ENCODE results near the gene TEKT5. TPM values are rescaled to one million over a fixed set of nuclear protein-coding genes. Genes with fewer than 3 reads are reported as not detected.
A peak's percentile ranks its signal among the peaks of the same experiment; 100 is the strongest.

The TEKT5 gene
- total RNA-seq, 1 donor from 2014 or later: not detected

- no peak for DNase-seq (ENCODE audit: low read depth)
Measured at GRCh38 chr16:10612649-10613179, 82.0 kb downstream of the TEKT5 start.

- DNase-seq (ENCODE audit: low read depth): no peak
Measured at GRCh38 chr16:10611825-10612342, 82.8 kb downstream of the TEKT5 start.

- no peak for DNase-seq (ENCODE audit: low read depth)
Measured at GRCh38 chr16:10610499-10611184, 84.1 kb downstream of the TEKT5 start.

GRCh38 chr16:10609402-10609774, 85.3 kb downstream of the TEKT5 start:
- DNase-seq (ENCODE audit: low read depth): peak; percentile 56

GRCh38 chr16:10608687-10609401, 85.9 kb downstream of the TEKT5 start:
- DNase-seq (ENCODE audit: low read depth): peak; percentile 40

- no peak for DNase-seq (ENCODE audit: low read depth)
Measured at GRCh38 chr16:10607157-10607556, 87.6 kb downstream of the TEKT5 start.

GRCh38 chr16:10606607-10607006, 88.1 kb downstream of the TEKT5 start:
- DNase-seq (ENCODE audit: low read depth): no peak

GRCh38 chr16:10605636-10606035, 89.1 kb downstream of the TEKT5 start:
- DNase-seq (ENCODE audit: low read depth): no peak

- DNase-seq (ENCODE audit: low read depth): peak; percentile 88
Measured at GRCh38 chr16:10601444-10602408, 93.0 kb downstream of the TEKT5 start.

- DNase-seq (ENCODE audit: low read depth): peak; percentile 83
Measured at GRCh38 chr16:10600782-10601443, 93.8 kb downstream of the TEKT5 start.

GRCh38 chr16:10599626-10600025, 95.1 kb downstream of the TEKT5 start:
- DNase-seq (ENCODE audit: low read depth): no peak

- no peak for DNase-seq (ENCODE audit: low read depth)
Measured at GRCh38 chr16:10598157-10598556, 96.6 kb downstream of the TEKT5 start.

GRCh38 chr16:10597187-10597601, 97.5 kb downstream of the TEKT5 start:
- DNase-seq (ENCODE audit: low read depth): peak; percentile 42

- no peak for DNase-seq (ENCODE audit: low read depth)
Measured at GRCh38 chr16:10594312-10594950, 100.3 kb downstream of the TEKT5 start.

- DNase-seq (ENCODE audit: low read depth): no peak
Measured at GRCh38 chr16:10592611-10593010, 102.1 kb downstream of the TEKT5 start.

- no peak for DNase-seq (ENCODE audit: low read depth)
Measured at GRCh38 chr16:10590342-10590741, 104.4 kb downstream of the TEKT5 start.

- DNase-seq (ENCODE audit: low read depth): no peak
Measured at GRCh38 chr16:10589109-10589508, 105.6 kb downstream of the TEKT5 start.

- DNase-seq (ENCODE audit: low read depth): no peak
Measured at GRCh38 chr16:10587622-10588021, 107.1 kb downstream of the TEKT5 start.

GRCh38 chr16:10584981-10585438, 109.7 kb downstream of the TEKT5 start:
- DNase-seq (ENCODE audit: low read depth): no peak

- no peak for DNase-seq (ENCODE audit: low read depth)
Measured at GRCh38 chr16:10583269-10583668, 111.5 kb downstream of the TEKT5 start.
